ENCODE measurements around the gene PRX.
"Not testable (repeated sequence)": the region's sequence is repeated elsewhere in the genome, so short reads cannot be mapped to it uniquely, and the experiment has no call there.

Gene PRX, protein sequence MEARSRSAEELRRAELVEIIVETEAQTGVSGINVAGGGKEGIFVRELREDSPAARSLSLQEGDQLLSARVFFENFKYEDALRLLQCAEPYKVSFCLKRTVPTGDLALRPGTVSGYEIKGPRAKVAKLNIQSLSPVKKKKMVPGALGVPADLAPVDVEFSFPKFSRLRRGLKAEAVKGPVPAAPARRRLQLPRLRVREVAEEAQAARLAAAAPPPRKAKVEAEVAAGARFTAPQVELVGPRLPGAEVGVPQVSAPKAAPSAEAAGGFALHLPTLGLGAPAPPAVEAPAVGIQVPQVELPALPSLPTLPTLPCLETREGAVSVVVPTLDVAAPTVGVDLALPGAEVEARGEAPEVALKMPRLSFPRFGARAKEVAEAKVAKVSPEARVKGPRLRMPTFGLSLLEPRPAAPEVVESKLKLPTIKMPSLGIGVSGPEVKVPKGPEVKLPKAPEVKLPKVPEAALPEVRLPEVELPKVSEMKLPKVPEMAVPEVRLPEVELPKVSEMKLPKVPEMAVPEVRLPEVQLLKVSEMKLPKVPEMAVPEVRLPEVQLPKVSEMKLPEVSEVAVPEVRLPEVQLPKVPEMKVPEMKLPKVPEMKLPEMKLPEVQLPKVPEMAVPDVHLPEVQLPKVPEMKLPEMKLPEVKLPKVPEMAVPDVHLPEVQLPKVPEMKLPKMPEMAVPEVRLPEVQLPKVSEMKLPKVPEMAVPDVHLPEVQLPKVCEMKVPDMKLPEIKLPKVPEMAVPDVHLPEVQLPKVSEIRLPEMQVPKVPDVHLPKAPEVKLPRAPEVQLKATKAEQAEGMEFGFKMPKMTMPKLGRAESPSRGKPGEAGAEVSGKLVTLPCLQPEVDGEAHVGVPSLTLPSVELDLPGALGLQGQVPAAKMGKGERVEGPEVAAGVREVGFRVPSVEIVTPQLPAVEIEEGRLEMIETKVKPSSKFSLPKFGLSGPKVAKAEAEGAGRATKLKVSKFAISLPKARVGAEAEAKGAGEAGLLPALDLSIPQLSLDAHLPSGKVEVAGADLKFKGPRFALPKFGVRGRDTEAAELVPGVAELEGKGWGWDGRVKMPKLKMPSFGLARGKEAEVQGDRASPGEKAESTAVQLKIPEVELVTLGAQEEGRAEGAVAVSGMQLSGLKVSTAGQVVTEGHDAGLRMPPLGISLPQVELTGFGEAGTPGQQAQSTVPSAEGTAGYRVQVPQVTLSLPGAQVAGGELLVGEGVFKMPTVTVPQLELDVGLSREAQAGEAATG (N-terminal part only)

GRCh38 chr19:40413291-40413845 lies at the start of gene PRX:
PRX (minus strand) TSS chr19:40413378; CDS start chr19:40407932, 5,446 bp downstream.
- DNase-seq = no peak

DNA sequence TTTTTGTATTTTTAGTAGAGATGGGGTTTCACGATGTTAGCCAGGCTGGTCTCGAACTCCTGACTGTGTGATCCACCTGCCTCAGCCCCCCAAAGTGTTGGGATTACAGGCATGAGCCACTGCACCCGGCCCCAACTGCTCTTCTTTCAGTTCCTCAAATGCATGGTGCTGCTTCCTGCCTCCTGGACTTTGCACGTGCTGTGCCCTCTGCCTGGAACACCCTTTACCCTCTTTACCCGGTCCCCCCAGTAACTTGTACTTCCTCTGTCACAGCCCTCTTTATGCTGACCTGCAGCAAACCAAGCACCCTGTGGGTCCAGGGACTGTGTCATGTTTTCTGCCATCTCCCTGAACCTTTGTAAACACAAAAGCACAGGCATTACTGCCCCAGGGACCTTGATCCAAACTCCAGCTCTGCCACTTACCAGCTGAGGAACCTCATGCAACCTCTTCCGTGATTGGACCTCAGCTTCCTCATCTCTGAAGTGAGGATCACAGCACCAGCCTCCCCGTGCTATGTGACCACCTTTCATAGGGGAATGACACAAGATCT lies 48.6 kb upstream of the PRX start:
- no peak for DNase-seq

GRCh38 chr19:40460185-40460584 lies 47.0 kb upstream of the PRX start:
- DNase-seq = no peak

GRCh38 chr19:40458597-40458974 lies 45.4 kb upstream of the PRX start:
- no peak for DNase-seq

DNA sequence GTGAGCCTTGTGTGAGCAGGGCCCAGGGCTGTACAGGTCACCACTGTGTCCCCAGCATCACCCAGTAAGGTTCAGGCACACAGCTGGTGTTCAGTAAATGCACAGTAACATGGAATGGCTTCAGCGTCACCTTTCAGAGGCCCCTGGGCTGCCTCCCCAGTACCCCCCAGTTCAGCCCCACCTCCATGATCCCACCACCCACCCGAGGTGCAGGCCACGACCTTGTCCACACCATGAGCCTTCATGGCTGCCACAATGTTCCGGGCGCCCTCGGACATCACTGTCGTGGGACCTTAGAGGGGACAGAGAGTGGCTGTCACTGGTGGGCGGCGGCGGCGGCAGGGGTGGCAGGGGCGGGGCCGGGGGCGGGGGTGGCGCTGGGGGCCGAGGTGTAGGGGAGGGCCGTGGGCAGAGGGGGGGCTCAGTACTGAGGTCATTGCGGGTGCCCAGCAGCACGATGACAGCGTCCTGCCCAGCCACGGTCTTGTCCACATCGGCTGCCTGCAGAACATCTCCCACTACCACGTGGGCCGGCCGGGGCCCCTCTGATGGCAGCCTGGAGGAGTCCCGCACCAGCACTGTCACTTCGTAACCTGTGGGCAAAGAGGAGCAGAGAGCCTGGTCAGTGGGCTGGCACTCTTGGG lies 44.9 kb upstream of the PRX start:
- no peak for DNase-seq

- no peak for DNase-seq
These were observed 43.9 kb upstream of the PRX start for GRCh38 chr19:40457048-40457447.

DNA sequence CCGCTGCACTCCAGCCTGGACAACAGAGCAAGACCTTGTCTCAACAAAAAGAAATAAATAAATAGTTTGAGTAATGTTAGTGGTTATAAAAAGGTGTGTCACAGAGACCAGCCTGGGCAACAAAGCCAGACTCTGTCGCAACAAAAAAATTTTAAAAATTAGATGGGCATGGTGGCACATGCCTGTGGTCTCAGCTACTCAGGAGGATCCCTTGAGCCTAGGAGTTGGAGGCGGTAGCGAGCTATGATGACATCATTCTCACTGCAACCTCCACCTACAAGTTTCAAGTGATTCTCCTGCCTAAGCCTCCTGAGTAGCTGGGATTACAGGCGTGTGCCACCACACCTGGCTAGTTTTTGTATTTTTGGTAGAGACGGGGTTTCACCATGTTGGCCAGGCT lies 40.8 kb upstream of the PRX start:
- not testable (repeated sequence) for DNase-seq

- no peak for DNase-seq
These were observed 40.1 kb upstream of the PRX start for GRCh38 chr19:40453151-40453735.

- no peak for DNase-seq
These were observed 38.8 kb upstream of the PRX start for GRCh38 chr19:40452016-40452415.

- no peak for DNase-seq
These were observed 37.5 kb upstream of the PRX start for GRCh38 chr19:40450664-40451063.

DNA sequence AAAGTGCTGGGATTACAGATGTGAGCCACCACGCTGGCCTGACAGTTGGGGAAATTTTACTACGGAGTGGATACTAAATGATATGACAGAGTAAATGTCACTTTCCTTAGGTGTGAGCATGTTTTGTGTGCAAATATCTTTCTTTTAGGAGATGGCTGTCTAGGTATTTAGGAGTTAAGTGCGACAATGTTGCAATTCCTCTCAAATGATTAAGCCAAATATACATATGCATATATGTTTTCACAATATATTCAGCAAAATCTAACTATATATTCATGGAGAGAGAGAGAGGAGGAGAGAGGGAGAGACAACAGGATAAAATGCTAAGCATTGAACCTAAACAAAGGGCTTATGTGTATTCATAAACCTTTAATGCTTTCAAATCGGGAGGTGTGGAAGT lies 36.3 kb upstream of the PRX start:
- no peak for DNase-seq

GRCh38 chr19:40446263-40446784 lies 33.1 kb upstream of the PRX start:
- DNase-seq = no peak

DNA sequence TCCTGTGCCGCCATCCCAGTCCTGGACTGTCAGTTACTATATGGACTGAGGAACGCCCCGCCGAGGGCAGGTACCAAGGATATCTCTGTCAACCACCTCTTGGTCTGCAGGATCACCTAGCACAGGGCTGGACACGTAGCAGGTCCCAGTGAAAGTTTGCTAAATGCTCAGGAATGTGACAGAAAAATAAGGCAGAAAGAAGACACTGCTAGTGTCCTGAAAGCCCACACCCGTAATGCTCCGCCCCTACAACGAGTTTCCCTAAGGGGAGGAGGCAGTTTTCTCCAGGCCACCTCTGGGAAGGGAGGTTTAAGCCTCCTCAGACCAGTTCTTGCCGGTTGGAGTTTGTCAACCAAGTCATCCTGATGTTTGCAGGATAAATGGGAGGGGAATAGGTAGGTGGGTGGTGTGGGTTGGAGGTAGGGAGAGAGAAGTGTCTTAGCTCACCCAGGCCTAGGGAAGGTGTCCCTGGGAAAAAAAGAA lies 32.6 kb upstream of the PRX start:
- peak in 1 of 6 experiments; percentile 6 for DNase-seq

- no peak for DNase-seq
These were observed 31.7 kb upstream of the PRX start for GRCh38 chr19:40444825-40445312.

DNA sequence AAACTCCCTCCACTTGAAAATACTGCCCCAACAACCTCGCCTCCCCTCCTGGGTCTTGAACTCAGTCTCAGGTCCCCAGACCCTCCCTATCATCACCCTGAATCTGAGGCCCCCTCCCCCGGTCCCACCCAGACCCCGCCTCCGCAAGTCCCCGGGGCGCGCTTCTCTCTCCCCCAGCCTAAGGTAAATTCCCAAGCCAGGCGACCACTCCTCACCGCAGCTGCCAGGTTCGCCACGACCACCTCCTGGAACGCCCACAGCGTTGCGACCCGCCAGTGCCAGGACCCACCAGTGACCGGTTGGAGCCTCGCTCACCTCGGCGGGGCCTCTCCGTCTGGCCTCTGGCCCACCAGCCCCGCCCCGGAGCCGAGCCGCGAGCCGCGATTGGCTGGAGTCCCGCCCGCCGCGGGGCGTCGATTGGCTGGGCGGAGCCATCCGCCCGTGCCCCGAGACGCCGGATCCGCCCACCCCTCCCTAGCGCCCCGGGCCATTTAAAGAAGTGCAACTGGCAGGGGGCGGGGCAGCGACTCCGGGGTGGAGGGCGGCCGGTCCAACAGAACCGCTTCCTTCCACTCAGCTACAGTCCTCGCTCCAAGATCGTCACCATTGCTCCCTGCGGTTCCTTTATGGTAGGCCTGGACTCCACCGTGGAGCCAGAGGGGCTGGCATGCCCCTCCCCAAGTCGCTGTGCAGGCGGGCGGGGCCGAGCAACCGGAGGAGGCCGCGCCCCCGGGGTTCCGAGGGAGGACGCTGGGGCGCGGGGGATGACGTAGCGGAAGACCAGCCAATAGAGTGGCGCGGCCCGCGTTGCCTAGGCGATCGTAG lies 31.0 kb upstream of the PRX start, which contains the start of gene SERTAD3:
Gene SERTAD3, minus strand, starts transcription at position 336 of the 825 bp plus-strand sequence. CDS start 2,255 bp downstream, outside the sequence.
- peak; percentile 93 to 100 (median 98) for DNase-seq

- peak; percentile 95 to 100 (median 98) for DNase-seq
These were observed 30.2 kb upstream of the PRX start for GRCh38 chr19:40443131-40443999.

GRCh38 chr19:40442328-40443130 lies 29.4 kb upstream of the PRX start:
- peak in 1 of 6 experiments; percentile 28 for DNase-seq

DNA sequence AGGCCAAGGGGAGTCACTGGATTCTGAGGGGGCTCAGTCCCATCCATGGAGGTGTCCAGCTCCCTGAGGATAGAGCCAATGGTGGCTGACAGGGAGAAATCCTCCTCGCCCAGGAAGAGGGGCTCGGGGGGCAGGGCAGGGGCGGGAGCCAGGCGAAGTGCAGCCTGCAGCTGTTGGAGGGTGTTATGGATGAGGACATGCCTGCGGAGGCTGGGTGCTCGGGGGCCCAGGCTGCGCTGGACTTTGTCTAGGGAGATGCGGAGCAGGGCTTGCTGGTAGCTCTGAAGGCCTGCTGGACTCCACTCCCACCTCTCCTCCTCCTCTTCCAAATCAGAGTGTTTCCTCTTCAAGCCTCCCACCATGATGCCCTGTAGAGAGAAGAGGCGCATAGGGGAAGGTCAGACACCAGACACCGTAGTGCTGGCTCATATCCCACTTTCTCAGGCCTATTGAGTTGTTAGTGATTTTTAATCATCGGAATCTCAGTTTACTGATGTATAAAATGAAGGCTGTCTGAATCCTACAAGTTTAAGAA lies 28.6 kb upstream of the PRX start:
- no peak for DNase-seq
